H9 (cell line): ENCODE measurements around the gene MSH3. TPM values are rescaled to one million over a fixed set of nuclear protein-coding genes. Genes with fewer than 3 reads are reported as not detected.

Experiments
- DNase-seq: peaks from one replicate; pipeline ENCODE4 v3.0.0-alpha.2; 2017
- H2AFZ ChIP-seq: one replicate; pipeline ENCODE4 v1.6.1; 2013; ENCODE audit warnings: mild to moderate bottlenecking, low read length, control low read depth, moderate library complexity
- H2AK5ac ChIP-seq: 2 replicates; pipeline ENCODE4 v1.6.1; 2013; ENCODE audit warnings: low read length, control low read depth, mixed read lengths; ENCODE audit not compliant: insufficient read length
- H2BK120ac ChIP-seq: one replicate; pipeline ENCODE4 v1.6.1; 2013; ENCODE audit warnings: low read depth, mild to moderate bottlenecking, low read length, control low read depth, inconsistent platforms; ENCODE audit not compliant: poor library complexity, severe bottlenecking
- H2BK12ac ChIP-seq: 2 replicates; pipeline ENCODE4 v1.6.1; 2013; ENCODE audit warnings: low read length, control low read depth, mixed read lengths, low read depth; ENCODE audit not compliant: insufficient read length
- H2BK15ac ChIP-seq: 2 replicates; pipeline ENCODE4 v1.6.1; 2013; ENCODE audit warnings: low read depth, low read length, control low read depth
- H2BK20ac ChIP-seq: one replicate; pipeline ENCODE4 v1.6.1; 2013; ENCODE audit warnings: low read depth, mild to moderate bottlenecking, low read length, control low read depth, inconsistent platforms; ENCODE audit not compliant: poor library complexity, severe bottlenecking
- H2BK5ac ChIP-seq: 2 replicates; pipeline ENCODE4 v1.6.1; 2013; ENCODE audit warnings: low read length, control low read depth, mixed read lengths; ENCODE audit not compliant: insufficient read length
- H3K14ac ChIP-seq: 2 replicates; pipeline ENCODE4 v1.6.1; 2013; ENCODE audit warnings: low read length, control low read depth; ENCODE audit not compliant: insufficient read depth
- H3K18ac ChIP-seq: 2 replicates; pipeline ENCODE4 v1.6.1; 2013; ENCODE audit warnings: low read depth, mild to moderate bottlenecking, mixed read lengths, low read length, control low read depth; ENCODE audit not compliant: insufficient read length
- H3K23ac ChIP-seq: 2 replicates; pipeline ENCODE4 v1.6.1; 2013; ENCODE audit warnings: low read length, control low read depth, mixed read lengths, low read depth; ENCODE audit not compliant: insufficient read length
- H3K23me2 ChIP-seq: 2 replicates; pipeline ENCODE4 v1.6.1; 2013; ENCODE audit warnings: low read depth, mild to moderate bottlenecking, mixed read lengths, low read length, control low read depth; ENCODE audit not compliant: insufficient read length, poor library complexity, severe bottlenecking
- H3K27ac ChIP-seq: 2 replicates; pipeline ENCODE4 v1.5.1; 2013; ENCODE audit warnings: low read length, control low read depth, mixed read lengths, low read depth; ENCODE audit not compliant: insufficient read length
- H3K27me3 ChIP-seq: 2 replicates; pipeline ENCODE4 v1.6.1; 2013; ENCODE audit warnings: low read length, control low read depth, inconsistent platforms; ENCODE audit not compliant: insufficient read depth
- H3K4ac ChIP-seq: 2 replicates; pipeline ENCODE4 v1.6.1; 2013; ENCODE audit warnings: low read depth, mild to moderate bottlenecking, control low read depth, inconsistent platforms, low read length, moderate library complexity
- H3K4me1 ChIP-seq: 2 replicates; pipeline ENCODE4 v1.6.1; 2013; ENCODE audit warnings: low read length, control low read depth, inconsistent platforms; ENCODE audit not compliant: insufficient read depth
- H3K4me2 ChIP-seq: 2 replicates; pipeline ENCODE4 v1.6.1; 2013; ENCODE audit warnings: low read length, control low read depth, mixed read lengths; ENCODE audit not compliant: insufficient read length, insufficient read depth
- H3K56ac ChIP-seq: 2 replicates; pipeline ENCODE4 v1.6.1; 2013; ENCODE audit warnings: low read depth, mild to moderate bottlenecking, mixed read lengths, low read length, control low read depth; ENCODE audit not compliant: insufficient read length
- H3K79me1 ChIP-seq: 2 replicates; pipeline ENCODE4 v1.6.1; 2013; ENCODE audit warnings: low read depth, mild to moderate bottlenecking, moderate library complexity, low read length, control low read depth, inconsistent platforms; ENCODE audit not compliant: insufficient read depth, poor library complexity, severe bottlenecking
- H3K79me2 ChIP-seq: 2 replicates; pipeline ENCODE4 v1.6.1; 2013; ENCODE audit warnings: low read length, control low read depth, inconsistent platforms; ENCODE audit not compliant: insufficient read depth
- H3K9ac ChIP-seq: 2 replicates; pipeline ENCODE4 v1.6.1; 2013; ENCODE audit warnings: low read length, control low read depth, mixed read lengths; ENCODE audit not compliant: insufficient read length; ENCODE audit errors: extremely low read depth
- H3K9me3 ChIP-seq: one replicate; pipeline ENCODE4 v1.6.1; 2013; ENCODE audit warnings: low read depth, low read length, inconsistent platforms; ENCODE audit not compliant: control insufficient read depth
- H3T11ph ChIP-seq: one replicate; pipeline ENCODE4 v1.6.1; 2013; ENCODE audit warnings: mild to moderate bottlenecking, low read length, control low read depth, inconsistent platforms
- H4K20me1 ChIP-seq: one replicate; pipeline ENCODE4 v1.6.1; 2013; ENCODE audit not compliant: control insufficient read depth, insufficient read length, insufficient read depth
- H4K5ac ChIP-seq: 2 replicates; pipeline ENCODE4 v1.6.1; 2013; ENCODE audit warnings: low read depth, mild to moderate bottlenecking, mixed read lengths, low read length, control low read depth; ENCODE audit not compliant: insufficient read length
- H4K8ac ChIP-seq: replicated peaks from 2 replicates; pipeline ENCODE4 v1.6.1; 2013; ENCODE audit warnings: low read length, control low read depth, mixed read lengths, low read depth; ENCODE audit not compliant: insufficient read length
- H4K91ac ChIP-seq: 2 replicates; pipeline ENCODE4 v1.6.1; 2013; ENCODE audit warnings: low read depth, mild to moderate bottlenecking, moderate library complexity, mixed read lengths, low read length, control low read depth; ENCODE audit not compliant: insufficient read length
- H3K27ac Mint-ChIP-seq, 3 experiments: 2 replicates in 2 of 3; 3 replicates in 1 of 3; pipeline ENCODE4 v1.8.0; 2020 to 2021; ENCODE audit warnings: mixed read lengths in 3 of 3, mild to moderate bottlenecking in 1 of 3, moderate library complexity in 1 of 3
- H3K27me3 Mint-ChIP-seq: 2 replicates; pipeline ENCODE4 v1.8.0; 2021; ENCODE audit warnings: low read depth, mild to moderate bottlenecking, moderate library complexity, mixed read lengths
- H3K36me3 Mint-ChIP-seq, 3 experiments: 2 replicates in 2 of 3; 3 replicates in 1 of 3; pipeline ENCODE4 v1.8.0; 2020 to 2021; ENCODE audit warnings: low read depth in 3 of 3, mixed read lengths in 3 of 3; ENCODE audit not compliant: insufficient read depth in 1 of 3
- H3K4me1 Mint-ChIP-seq, 2 experiments: 2 replicates each; pipeline ENCODE4 v1.8.0; 2020; ENCODE audit warnings: mixed read lengths in 2 of 2
- H3K4me3 Mint-ChIP-seq, 2 experiments: 2 replicates in 1 of 2; 3 replicates in 1 of 2; pipeline ENCODE4 v1.8.0; 2020 to 2021; ENCODE audit warnings: mild to moderate bottlenecking in 2 of 2, mixed read lengths in 2 of 2, moderate library complexity in 1 of 2
- H3K9me3 Mint-ChIP-seq, 2 experiments: 2 replicates in 1 of 2; 3 replicates in 1 of 2; pipeline ENCODE4 v1.8.0; 2020; ENCODE audit warnings: mild to moderate bottlenecking in 2 of 2, mixed read lengths in 2 of 2, moderate library complexity in 1 of 2
- CTCF ChIP-seq: fragments of 200-600 bp; sonication (generic); conservative IDR thresholded peaks from 3 replicates; pipeline ENCODE4 v1.8.0; 2021; ENCODE audit warnings: antibody characterized with exemption, mild to moderate bottlenecking
- WGBS: extraction: QIAGEN DNeasy Blood & Tissue Kit; methylation state at CpG from one replicate; pipeline ENCODE4 v1.1.7; 2013; ENCODE audit warnings: missing lambda C conversion rate, low lambda C conversion rate, mixed read lengths; ENCODE audit not compliant: insufficient read length; ENCODE audit errors: extremely low coverage; 5-methylcytosine and 5-hydroxymethylcytosine counted together
- total RNA-seq: library from RNA; stranded (reverse); gene quantifications from 2 replicates; pipeline ENCODE4 v1.2.1, GENCODE V29; 2021

MSH3 gene
- total RNA-seq, 1 experiment from 2014 or later, result 17.3 TPM

GRCh38 chr5:80805038-80805437, 150.6 kb downstream of the MSH3 start:
- H3K27ac ChIP-seq, result no peak overlapping the region
- H4K8ac ChIP-seq, result no peak overlapping the region
- no CpG with 5 or more reads among the region's 2 CpGs for WGBS
- no peak overlapping the region for H2BK20ac ChIP-seq
- no peak for TF ChIP-seq CTCF
- no peaks in the 10 kb centered on the region for H3K9me3 ChIP-seq
- H2AFZ ChIP-seq, result no peak overlapping the region
- H3K4me1 ChIP-seq, result no peaks in the 10 kb centered on the region
- no peak overlapping the region for H3T11ph ChIP-seq
- H2BK15ac ChIP-seq, result no peak overlapping the region
- H3K18ac ChIP-seq, result no peak overlapping the region
- no peak overlapping the region for H2BK120ac ChIP-seq
- H3K56ac ChIP-seq, result no peak overlapping the region
- H2BK12ac ChIP-seq, result no peak overlapping the region
- Mint-ChIP-seq H3K36me3 (peaks cover 0 to 6% (median 4%) of the 10 kb centered on the region in 3 experiments; a peak in 3 of 7 replicates), H3K9me3 (no peaks in the 10 kb centered on the region), H3K4me1 (peaks cover 2 to 3% of the 10 kb centered on the region in 2 experiments; a peak in 2 of 4 replicates), H3K4me3 (no peak overlapping the region), H3K27ac (no peak overlapping the region), H3K27me3 (no peaks in the 10 kb centered on the region)
- H3K27me3 ChIP-seq, result no peaks in the 10 kb centered on the region
- H3K23ac ChIP-seq, result no peak overlapping the region
- no peak for DNase-seq
- no peak overlapping the region for H3K4ac ChIP-seq
- no peak overlapping the region for H3K14ac ChIP-seq
- H4K5ac ChIP-seq, result no peak overlapping the region
- no peak overlapping the region for H4K91ac ChIP-seq
- no peaks in the 10 kb centered on the region for H3K23me2 ChIP-seq
- H3K9ac ChIP-seq, result no peak overlapping the region
- H2BK5ac ChIP-seq, result no peak overlapping the region
- H4K20me1 ChIP-seq, result no peaks in the 10 kb centered on the region
- no peaks in the 10 kb centered on the region for H3K79me2 ChIP-seq
- H2AK5ac ChIP-seq, result no peak overlapping the region
- H3K4me2 ChIP-seq, result no peak overlapping the region
- no peaks in the 10 kb centered on the region for H3K79me1 ChIP-seq
